Epithelial cell of proximal tubule (primary cell): ENCODE measurements around the gene ITGB3. TPM values are rescaled to one million over a fixed set of nuclear protein-coding genes. Genes with fewer than 3 reads are reported as not detected.

ENCODE experiments used
- DNase-seq: peaks from one replicate; pipeline ENCODE4 v3.0.0-alpha.2; 2011; ENCODE audit warnings: low read depth
- H3K4me3 ChIP-seq: 2 replicates; pipeline ENCODE4 v1.5.1; 2011; ENCODE audit warnings: low read depth, mild to moderate bottlenecking, low read length
- total RNA-seq: library from RNA; depleted of rRNA; stranded (reverse); fragments of >200 nt; gene quantifications from 2 replicates; pipeline ENCODE4 v1.2.3, GENCODE V29; 2015
- TF ChIP-seq, protein P1 (sequence below): conservative IDR thresholded peaks from 2 replicates; pipeline ENCODE4 v1.5.1; 2012; ENCODE audit warnings: low read depth, mild to moderate bottlenecking, low read length

The ITGB3 gene
- total RNA-seq, 1 donor from 2014 or later: 181 TPM

DNA sequence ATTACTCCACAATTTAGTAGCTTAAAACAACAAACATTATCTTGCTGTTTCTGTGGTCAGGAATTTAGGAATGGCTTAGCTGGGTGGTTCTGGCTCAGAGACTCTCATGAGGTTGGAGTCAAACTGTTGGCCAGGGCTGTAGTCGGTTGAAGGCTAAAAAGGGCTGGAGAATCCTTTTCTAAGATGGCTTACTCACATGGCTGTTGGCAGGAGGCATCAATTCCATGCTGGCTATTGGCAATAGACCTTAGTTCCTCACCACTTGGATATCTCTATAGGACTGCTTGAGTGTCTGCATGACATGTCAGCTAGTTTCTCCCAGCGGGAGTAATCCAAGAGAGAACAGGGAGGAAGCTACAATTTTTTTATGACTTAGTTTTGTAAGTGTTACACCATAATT, 63.5 kb downstream of the ITGB3 start:
- TF ChIP-seq, protein P1, sequence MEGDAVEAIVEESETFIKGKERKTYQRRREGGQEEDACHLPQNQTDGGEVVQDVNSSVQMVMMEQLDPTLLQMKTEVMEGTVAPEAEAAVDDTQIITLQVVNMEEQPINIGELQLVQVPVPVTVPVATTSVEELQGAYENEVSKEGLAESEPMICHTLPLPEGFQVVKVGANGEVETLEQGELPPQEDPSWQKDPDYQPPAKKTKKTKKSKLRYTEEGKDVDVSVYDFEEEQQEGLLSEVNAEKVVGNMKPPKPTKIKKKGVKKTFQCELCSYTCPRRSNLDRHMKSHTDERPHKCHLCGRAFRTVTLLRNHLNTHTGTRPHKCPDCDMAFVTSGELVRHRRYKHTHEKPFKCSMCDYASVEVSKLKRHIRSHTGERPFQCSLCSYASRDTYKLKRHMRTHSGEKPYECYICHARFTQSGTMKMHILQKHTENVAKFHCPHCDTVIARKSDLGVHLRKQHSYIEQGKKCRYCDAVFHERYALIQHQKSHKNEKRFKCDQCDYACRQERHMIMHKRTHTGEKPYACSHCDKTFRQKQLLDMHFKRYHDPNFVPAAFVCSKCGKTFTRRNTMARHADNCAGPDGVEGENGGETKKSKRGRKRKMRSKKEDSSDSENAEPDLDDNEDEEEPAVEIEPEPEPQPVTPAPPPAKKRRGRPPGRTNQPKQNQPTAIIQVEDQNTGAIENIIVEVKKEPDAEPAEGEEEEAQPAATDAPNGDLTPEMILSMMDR: no peak
- H3K4me3 ChIP-seq: no peak overlapping the region
- DNase-seq: no peak

DNA sequence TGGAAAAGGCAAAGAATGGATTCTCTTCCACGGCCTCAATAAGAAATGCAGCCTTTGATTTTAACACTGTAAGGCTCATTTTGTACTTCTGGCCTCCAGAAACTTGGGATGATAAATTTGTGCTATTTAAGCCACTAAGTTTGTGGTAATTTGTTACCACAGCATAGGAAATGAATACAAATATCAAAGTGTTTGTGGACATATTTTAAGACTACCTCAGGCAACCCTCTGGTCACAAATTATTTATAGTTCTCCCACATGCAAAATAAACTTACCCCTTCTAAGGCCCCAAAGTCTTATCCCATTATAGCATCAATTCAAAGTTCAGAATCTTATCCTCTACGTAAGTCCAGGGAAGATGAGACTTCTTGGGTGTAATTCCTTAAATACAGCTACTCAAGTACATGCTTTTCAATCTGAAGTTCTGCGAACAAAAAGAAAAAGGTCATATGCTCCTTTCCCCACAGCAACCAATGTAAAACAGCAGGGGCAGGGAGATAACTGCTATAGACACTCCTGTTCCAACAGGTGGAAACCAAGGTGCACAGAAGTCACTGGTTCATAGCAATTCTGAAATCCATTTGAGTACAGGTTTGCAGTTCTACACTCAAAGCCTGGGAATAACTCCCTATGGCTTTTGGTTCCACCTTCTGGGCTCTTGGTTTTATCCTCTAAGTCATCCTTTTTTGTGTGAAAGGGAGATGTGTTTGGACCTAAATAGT, 64.7 kb downstream of the ITGB3 start:
- no peak for DNase-seq
- TF ChIP-seq, protein P1: no peak
- H3K4me3 ChIP-seq: no peak overlapping the region

DNA sequence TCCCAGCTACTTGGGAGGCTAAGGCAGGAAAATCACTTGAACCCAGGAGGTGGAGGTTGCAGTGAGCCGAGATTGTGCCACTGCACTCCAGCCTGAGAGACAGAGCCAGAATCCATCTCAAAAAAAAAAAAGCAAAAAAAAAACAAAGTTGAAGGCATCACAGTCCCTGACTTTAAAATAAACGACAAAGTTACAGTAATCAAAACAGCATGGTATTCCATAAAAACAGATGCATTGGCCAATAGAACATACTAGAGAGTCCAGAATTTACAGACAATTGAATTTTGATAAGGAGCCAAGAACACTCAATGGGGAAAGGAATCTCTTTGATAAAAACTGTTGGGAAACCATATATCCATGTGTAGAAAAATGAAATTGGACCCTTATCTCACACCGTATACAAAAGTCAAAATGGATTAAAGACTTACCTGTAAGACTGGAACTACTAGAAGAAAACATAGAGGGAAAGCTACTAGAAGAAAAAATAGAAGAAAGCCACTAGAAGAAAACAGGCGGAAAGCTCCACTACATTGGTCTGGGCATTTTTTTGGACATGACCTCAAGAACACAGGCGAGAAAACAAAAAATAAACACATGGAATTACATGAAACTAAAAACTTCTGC, 67.4 kb downstream of the ITGB3 start:
- no peak overlapping the region for H3K4me3 ChIP-seq
- DNase-seq: no peak
- TF ChIP-seq, protein P1: no peak

DNA sequence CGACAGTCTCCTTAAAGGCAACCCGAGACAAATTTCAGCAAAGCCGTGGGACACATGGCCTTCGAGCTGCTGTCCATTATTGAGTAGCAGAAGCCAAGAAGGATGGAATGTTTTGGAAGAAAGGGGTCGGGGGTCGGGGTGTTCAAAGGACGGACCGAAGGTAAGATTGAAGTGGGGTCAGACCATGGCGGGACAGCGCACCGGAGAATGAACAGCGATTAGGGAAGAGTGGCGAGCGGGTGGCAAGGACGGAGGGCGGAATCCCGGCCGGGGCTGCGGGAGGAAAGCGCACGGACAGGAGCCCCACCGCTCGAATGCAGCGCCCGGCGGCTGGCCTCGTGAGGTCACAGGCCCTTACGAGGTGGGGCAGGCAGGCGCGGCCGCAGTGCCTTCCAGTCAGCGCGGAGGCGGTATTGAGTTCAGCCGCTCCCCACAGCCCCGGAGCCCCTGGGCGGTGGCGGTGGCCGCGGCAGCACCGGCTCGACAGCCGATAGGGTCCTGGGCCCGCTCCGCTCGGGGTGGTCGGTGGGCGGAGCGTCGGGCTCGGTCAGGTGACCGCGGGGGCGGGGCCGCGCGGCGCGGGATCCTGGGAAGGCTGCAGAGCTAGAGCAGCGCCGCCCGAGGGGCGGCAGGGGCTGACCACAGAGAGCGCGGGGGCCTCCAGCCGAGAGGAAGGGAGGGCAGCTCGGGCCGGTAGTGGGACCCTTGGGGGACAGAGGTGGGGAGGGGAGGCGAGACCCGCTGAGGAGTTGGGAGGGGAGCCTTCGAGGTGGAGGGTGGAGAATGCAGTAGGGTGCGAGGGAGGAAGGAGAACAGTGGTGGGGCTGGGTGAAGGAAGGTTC, 70.0 kb downstream of the ITGB3 start, which contains the start of gene EFCAB13:
EFCAB13 (plus strand) TSS at position 574 of the 842 bp plus-strand sequence. CDS start 4,399 bp downstream, outside the sequence.
- DNase-seq: no peak
- TF ChIP-seq, protein P1: peak; percentile 19
- H3K4me3 ChIP-seq: peak within 1 kb of the TSS; percentile 62

DNA sequence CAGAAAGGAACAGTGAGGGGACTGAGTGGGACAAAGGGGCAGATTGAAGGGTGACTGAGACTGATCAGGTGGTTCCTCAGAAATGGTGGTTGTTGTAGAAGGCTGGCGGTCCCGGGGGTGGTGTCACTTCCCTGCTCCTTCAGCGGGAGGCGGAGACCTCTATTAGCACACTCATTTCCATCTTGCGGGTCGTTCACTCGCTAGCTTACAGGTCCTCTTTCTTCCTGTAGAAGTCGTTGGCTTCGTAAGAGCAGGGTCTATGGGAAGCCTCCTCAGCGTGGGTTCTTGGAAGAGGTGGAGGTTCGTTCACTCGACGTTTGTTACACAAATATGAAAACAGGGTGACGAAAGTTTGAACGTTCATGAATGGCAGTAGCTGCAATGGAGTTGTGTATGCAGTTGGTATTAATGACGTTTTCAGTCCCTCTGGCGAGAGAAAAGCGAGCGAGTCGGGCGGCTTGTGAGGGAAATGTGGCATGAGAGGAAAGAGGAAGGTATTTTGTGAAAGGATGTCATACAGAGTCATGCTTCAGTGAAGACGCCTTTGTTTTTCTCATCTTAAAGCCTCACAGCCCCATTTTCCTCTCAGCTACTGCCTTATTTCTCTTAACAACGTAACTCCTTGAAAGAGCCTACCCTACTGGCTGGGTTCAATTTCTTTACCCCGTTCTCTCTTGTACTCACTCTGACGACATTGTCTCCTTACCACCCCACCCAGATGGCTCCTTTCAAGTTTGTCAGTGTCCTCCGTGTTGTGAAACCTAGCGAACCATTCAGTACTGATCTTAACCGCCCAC, 70.8 kb downstream of the ITGB3 start:
- TF ChIP-seq, protein P1: no peak
- H3K4me3 ChIP-seq: peak overlapping the region; percentile 62
- DNase-seq: no peak

DNA sequence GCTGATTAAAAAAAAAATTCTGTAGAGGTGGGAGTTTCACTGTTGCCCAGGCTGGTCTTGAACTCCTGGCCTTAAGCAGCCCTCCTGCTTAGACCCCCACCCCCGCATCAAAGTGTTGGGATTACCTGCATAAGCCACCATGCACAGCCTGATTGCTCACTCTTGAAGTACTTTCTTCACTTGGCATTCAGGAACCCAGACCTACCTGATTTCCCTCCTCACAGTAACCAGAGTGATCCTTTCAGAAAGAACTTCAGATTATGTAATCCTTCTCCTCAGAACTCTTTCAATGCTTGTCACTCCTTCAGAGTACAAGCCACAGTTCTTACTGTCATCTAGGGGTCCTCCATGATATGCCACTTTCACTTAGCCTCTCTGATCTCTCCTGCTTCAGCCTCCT, 71.5 kb downstream of the ITGB3 start:
- H3K4me3 ChIP-seq: no peak overlapping the region
- TF ChIP-seq, protein P1: no peak
- no peak for DNase-seq
